ENCODE measurements around the gene KAZN. TPM values are rescaled to one million over a fixed set of nuclear protein-coding genes. Genes with fewer than 3 reads are reported as not detected.
A peak's percentile ranks its signal among the peaks of the same experiment; 100 is the strongest.

KAZN gene
- total and polyA plus RNA-seq, 4 donors = 17.8 to 54.0 (median 38.4) TPM

DNA sequence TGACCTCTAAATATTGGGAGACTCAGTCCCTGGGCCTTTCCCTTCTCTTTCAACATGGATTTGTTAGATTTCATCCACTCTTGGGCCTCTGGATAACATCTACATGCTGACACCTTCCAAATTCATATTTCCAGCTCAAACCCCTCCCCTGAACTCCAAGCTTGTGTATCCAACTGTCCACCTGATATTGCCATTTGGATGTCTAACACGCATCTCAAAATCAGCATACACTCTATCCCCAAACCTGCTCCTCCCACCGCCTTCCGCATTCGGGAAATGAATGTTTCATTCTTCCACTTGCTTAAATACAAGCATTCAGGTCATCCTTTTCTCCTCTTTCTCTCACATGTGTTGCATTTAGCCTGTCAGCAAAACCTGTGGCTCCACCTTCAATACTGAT lies 17.5 kb upstream of the KAZN start:
- Histone ChIP-seq H3K4me3 (ENCODE audit: low read depth, low read length) (no peak overlapping the region), H3K27me3 (ENCODE audit: control insufficient read depth, insufficient read depth, low read length) (no peaks in the 10 kb centered on the region), H3K36me3 (ENCODE audit: control insufficient read depth, insufficient read depth, low read length) (no peaks in the 10 kb centered on the region), H3K4me1 (ENCODE audit: control insufficient read depth, insufficient read depth, low read length) (peaks cover 3% of the 10 kb centered on the region), H3K9me3 (ENCODE audit: control insufficient read depth, insufficient read depth, low read length) (no peaks in the 10 kb centered on the region), H3K27ac (ENCODE audit: low read depth, low read length) (no peak overlapping the region)
- DNase-seq (ENCODE audit: low read depth in 4 of 6, low spot score in 6 of 6) = no peak
- 92% methylated on average over 4 of the region's 4 CpGs for WGBS (ENCODE audit: insufficient coverage)

DNA sequence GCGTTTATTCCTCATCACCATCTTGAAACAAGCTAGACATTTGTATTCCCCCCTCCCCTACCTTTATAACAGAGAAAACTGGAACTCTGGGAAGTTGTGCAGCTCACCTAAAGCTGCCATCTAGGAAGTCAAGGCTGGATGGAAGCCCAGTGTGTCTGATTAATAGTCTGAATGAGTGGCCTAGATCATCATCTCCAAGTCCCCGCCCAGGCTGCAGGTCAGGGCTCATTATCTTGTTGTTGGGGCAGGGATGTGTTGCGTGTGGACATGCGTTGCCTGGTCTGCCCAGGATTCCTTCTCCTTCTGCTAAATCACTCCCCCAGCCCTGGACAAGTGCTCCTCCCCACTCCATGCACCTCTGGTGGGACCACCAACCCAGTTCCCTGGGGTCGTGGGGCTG lies 14.7 kb upstream of the KAZN start:
- Histone ChIP-seq H3K9me3 (ENCODE audit: control insufficient read depth, insufficient read depth, low read length) (no peaks in the 10 kb centered on the region), H3K4me1 (ENCODE audit: control insufficient read depth, insufficient read depth, low read length) (no peaks in the 10 kb centered on the region), H3K4me3 (ENCODE audit: low read depth, low read length) (no peak overlapping the region), H3K36me3 (ENCODE audit: control insufficient read depth, insufficient read depth, low read length) (no peaks in the 10 kb centered on the region), H3K27me3 (ENCODE audit: control insufficient read depth, insufficient read depth, low read length) (no peaks in the 10 kb centered on the region), H3K27ac (ENCODE audit: low read depth, low read length) (no peak overlapping the region)
- 100% methylated on average over 2 of the region's 5 CpGs for WGBS (ENCODE audit: insufficient coverage)
- DNase-seq (ENCODE audit: low read depth in 4 of 6, low spot score in 6 of 6) = no peak

- Histone ChIP-seq H3K27ac (ENCODE audit: low read depth, low read length) (no peak overlapping the region), H3K4me1 (ENCODE audit: control insufficient read depth, insufficient read depth, low read length) (no peaks in the 10 kb centered on the region), H3K36me3 (ENCODE audit: control insufficient read depth, insufficient read depth, low read length) (no peaks in the 10 kb centered on the region), H3K4me3 (ENCODE audit: low read depth, low read length) (no peak overlapping the region), H3K9me3 (ENCODE audit: control insufficient read depth, insufficient read depth, low read length) (no peaks in the 10 kb centered on the region), H3K27me3 (ENCODE audit: control insufficient read depth, insufficient read depth, low read length) (no peaks in the 10 kb centered on the region)
- DNase-seq (ENCODE audit: low read depth in 4 of 6, low spot score in 6 of 6) = no peak
- 80% methylated on average over 1 of the region's 9 CpGs for WGBS (ENCODE audit: insufficient coverage)
Observed at GRCh38 chr1:14585728-14586127, 12.8 kb upstream of the KAZN start.

GRCh38 chr1:14590411-14591180 lies 7.9 kb upstream of the KAZN start:
- H3K4me1 ChIP-seq (ENCODE audit: control insufficient read depth, insufficient read depth, low read length) = no peaks in the 10 kb centered on the region
- H3K27me3 ChIP-seq (ENCODE audit: control insufficient read depth, insufficient read depth, low read length) = no peaks in the 10 kb centered on the region
- DNase-seq (ENCODE audit: low read depth in 4 of 6, low spot score in 6 of 6) = no peak
- no peaks in the 10 kb centered on the region for H3K36me3 ChIP-seq (ENCODE audit: control insufficient read depth, insufficient read depth, low read length)
- H3K27ac ChIP-seq (ENCODE audit: low read depth, low read length) = no peak overlapping the region
- no peak overlapping the region for H3K4me3 ChIP-seq (ENCODE audit: low read depth, low read length)
- 84% methylated on average over 7 of the region's 10 CpGs for WGBS (ENCODE audit: insufficient coverage)
- H3K9me3 ChIP-seq (ENCODE audit: control insufficient read depth, insufficient read depth, low read length) = no peaks in the 10 kb centered on the region

GRCh38 chr1:14591600-14591999 lies 6.9 kb upstream of the KAZN start:
- H3K9me3 ChIP-seq (ENCODE audit: control insufficient read depth, insufficient read depth, low read length) = no peaks in the 10 kb centered on the region
- no peaks in the 10 kb centered on the region for H3K4me1 ChIP-seq (ENCODE audit: control insufficient read depth, insufficient read depth, low read length)
- H3K36me3 ChIP-seq (ENCODE audit: control insufficient read depth, insufficient read depth, low read length) = no peaks in the 10 kb centered on the region
- 95% methylated on average over 4 of the region's 6 CpGs for WGBS (ENCODE audit: insufficient coverage)
- H3K27ac ChIP-seq (ENCODE audit: low read depth, low read length) = no peak overlapping the region
- DNase-seq (ENCODE audit: low read depth in 4 of 6, low spot score in 6 of 6) = peak in 1 of 6 donors; percentile 45
- H3K27me3 ChIP-seq (ENCODE audit: control insufficient read depth, insufficient read depth, low read length) = no peaks in the 10 kb centered on the region
- no peak overlapping the region for H3K4me3 ChIP-seq (ENCODE audit: low read depth, low read length)

GRCh38 chr1:14592004-14592631 lies 6.4 kb upstream of the KAZN start:
- Histone ChIP-seq H3K4me3 (ENCODE audit: low read depth, low read length) (no peak overlapping the region), H3K36me3 (ENCODE audit: control insufficient read depth, insufficient read depth, low read length) (no peaks in the 10 kb centered on the region), H3K27me3 (ENCODE audit: control insufficient read depth, insufficient read depth, low read length) (no peaks in the 10 kb centered on the region), H3K4me1 (ENCODE audit: control insufficient read depth, insufficient read depth, low read length) (no peaks in the 10 kb centered on the region), H3K27ac (ENCODE audit: low read depth, low read length) (no peak overlapping the region), H3K9me3 (ENCODE audit: control insufficient read depth, insufficient read depth, low read length) (no peaks in the 10 kb centered on the region)
- no peak for DNase-seq (ENCODE audit: low read depth in 4 of 6, low spot score in 6 of 6)
- 87% methylated on average over 8 of the region's 9 CpGs for WGBS (ENCODE audit: insufficient coverage)

DNA sequence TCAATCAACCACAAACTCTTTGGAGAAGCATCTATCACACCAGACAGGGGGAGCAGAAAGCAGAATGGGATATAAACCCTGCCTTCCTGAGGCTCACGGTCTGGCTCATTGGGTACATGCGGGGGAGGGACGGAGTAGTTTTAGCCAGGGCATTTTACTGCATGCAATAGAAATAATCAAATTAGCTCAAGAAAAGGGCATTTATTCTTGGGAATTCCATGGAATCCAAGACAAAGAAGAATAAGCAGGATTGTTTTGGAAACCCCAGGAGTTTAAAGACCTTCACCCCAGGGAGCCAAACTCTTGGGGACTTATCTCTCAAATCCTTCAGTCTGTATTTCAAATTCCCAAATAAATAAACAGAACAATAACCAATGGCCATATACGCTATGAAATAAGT lies 5.2 kb upstream of the KAZN start:
- H3K4me3 ChIP-seq (ENCODE audit: low read depth, low read length) = no peak overlapping the region
- H3K36me3 ChIP-seq (ENCODE audit: control insufficient read depth, insufficient read depth, low read length) = no peaks in the 10 kb centered on the region
- peaks cover 11% of the 10 kb centered on the region for H3K4me1 ChIP-seq (ENCODE audit: control insufficient read depth, insufficient read depth, low read length)
- H3K27me3 ChIP-seq (ENCODE audit: control insufficient read depth, insufficient read depth, low read length) = no peaks in the 10 kb centered on the region
- DNase-seq (ENCODE audit: low read depth in 4 of 6, low spot score in 6 of 6) = no peak
- WGBS (ENCODE audit: insufficient coverage) = 83% methylated on average over 1 of the region's 4 CpGs
- H3K27ac ChIP-seq (ENCODE audit: low read depth, low read length) = no peak overlapping the region
- H3K9me3 ChIP-seq (ENCODE audit: control insufficient read depth, insufficient read depth, low read length) = no peaks in the 10 kb centered on the region

DNA sequence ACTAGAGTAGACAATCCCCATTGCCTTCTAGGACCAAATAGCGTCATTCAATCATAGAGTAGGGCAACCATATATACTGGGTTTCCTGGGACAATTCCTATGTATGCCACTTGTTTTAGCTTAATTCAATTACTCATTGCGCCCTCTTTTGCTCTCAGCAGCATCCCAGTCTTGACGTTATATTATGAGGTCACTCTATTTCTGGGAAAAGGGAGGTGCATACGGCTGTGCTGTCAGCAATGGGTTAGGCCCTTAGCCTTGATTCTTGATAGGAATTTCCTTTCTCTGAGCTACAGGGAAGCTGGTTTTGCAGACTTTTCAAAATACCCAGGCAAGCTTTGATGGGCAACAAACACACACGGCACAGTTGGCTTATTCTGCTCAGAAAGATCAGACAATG lies 4.4 kb upstream of the KAZN start:
- no peaks in the 10 kb centered on the region for H3K36me3 ChIP-seq (ENCODE audit: control insufficient read depth, insufficient read depth, low read length)
- 86% methylated on average over 3 of the region's 5 CpGs for WGBS (ENCODE audit: insufficient coverage)
- H3K27me3 ChIP-seq (ENCODE audit: control insufficient read depth, insufficient read depth, low read length) = no peaks in the 10 kb centered on the region

DNA sequence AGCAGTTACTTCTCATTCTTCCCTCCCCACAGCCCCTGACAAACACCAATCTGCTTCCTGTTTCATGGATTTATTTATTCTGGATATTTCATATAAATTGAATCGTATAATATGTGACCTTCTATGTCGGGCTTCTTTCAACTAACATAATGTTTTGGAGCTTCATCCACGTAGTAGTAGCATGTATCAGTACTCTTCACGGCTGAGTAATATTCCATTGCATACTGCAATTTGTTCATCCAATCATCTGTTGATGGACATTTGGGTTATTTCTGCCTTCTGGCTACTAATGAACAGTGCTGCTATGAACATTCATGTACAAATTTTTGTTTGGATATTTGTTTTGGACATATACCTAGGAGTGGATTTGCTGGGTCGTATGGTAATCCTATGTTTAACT lies 1.9 kb upstream of the KAZN start:
- Histone ChIP-seq H3K4me1 (ENCODE audit: control insufficient read depth, insufficient read depth, low read length) (peaks cover 17% of the 10 kb centered on the region), H3K27ac (ENCODE audit: low read depth, low read length) (no peak overlapping the region), H3K27me3 (ENCODE audit: control insufficient read depth, insufficient read depth, low read length) (no peaks in the 10 kb centered on the region), H3K9me3 (ENCODE audit: control insufficient read depth, insufficient read depth, low read length) (no peaks in the 10 kb centered on the region), H3K4me3 (ENCODE audit: low read depth, low read length) (no peak overlapping the region), H3K36me3 (ENCODE audit: control insufficient read depth, insufficient read depth, low read length) (no peaks in the 10 kb centered on the region)
- 86% methylated on average over 1 of the region's 5 CpGs for WGBS (ENCODE audit: insufficient coverage)
- DNase-seq (ENCODE audit: low read depth in 4 of 6, low spot score in 6 of 6) = no peak

More for the DNA sequence above, 4.4 kb upstream of the KAZN start:
- Histone ChIP-seq H3K9me3 (ENCODE audit: control insufficient read depth, insufficient read depth, low read length) (no peaks in the 10 kb centered on the region), H3K4me1 (ENCODE audit: control insufficient read depth, insufficient read depth, low read length) (peaks cover 11% of the 10 kb centered on the region), H3K4me3 (ENCODE audit: low read depth, low read length) (no peak overlapping the region), H3K27ac (ENCODE audit: low read depth, low read length) (no peak overlapping the region)
- no peak for DNase-seq (ENCODE audit: low read depth in 4 of 6, low spot score in 6 of 6)

Data from spinal cord (tissue), 10 donors.